Loucy (cell line): ENCODE data around the gene DNAH17.

Experiments
- CTCF ChIP-seq: fragments of 200-600 bp; sonication (generic); conservative IDR thresholded peaks from 2 replicates; pipeline ENCODE4 v1.5.1; 2014; ENCODE audit warnings: mild to moderate bottlenecking, antibody characterized with exemption, low read length
- EZH2phosphoT487 ChIP-seq: fragments of 200-600 bp; IDR thresholded peaks from 2 replicates; pipeline ENCODE4 v1.6.1; 2018; ENCODE audit warnings: antibody characterized with exemption, mild to moderate bottlenecking, moderate library complexity, borderline replicate concordance

GRCh38 chr17:78399693-78400144, 177.5 kb downstream of the DNAH17 start:
- no peak for TF ChIP-seq CTCF
- TF ChIP-seq EZH2phosphoT487 = no peak
